ENCODE data around the gene PLD4.

GRCh38 chr14:104967386-104968152 is 42.9 kb downstream of the PLD4 start:
- TF ChIP-seq POLR2A (IDR thresholded peaks at IDR 0.05; ENCODE audit: low read depth, low read length) = no peak
- TF ChIP-seq POLR2AphosphoS5 (IDR thresholded peaks at IDR 0.05; ENCODE audit: low read depth, low read length) = no peak
- no peak for TF ChIP-seq SPI1 (IDR thresholded peaks at IDR 0.05; ENCODE audit: low read depth, low read length)
- TF ChIP-seq PAX5 (IDR thresholded peaks at IDR 0.05; ENCODE audit: insufficient read depth, low read length, severe bottlenecking) = no peak

Data from GM12891 (cell line).